Measurements from ENCODE around the gene TEX51.

DNA sequence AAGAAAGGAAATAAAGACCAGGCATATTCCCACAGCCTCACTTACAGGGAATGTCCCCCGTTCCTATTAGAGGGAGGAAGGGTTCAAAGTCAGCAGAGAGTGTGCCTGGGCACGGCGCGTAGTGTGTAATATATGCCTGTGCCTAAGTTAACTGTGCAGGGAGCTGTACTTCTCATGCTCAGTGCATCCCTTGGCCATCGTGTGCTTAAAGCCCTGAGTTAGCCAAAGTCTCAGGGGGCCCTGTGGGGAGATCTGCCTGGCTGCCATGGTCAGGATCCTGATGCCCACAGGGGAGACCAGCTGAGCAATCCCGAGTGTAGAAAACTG is 48.4 kb downstream of the TEX51 start:
- TF ChIP-seq EP300 (IDR thresholded peaks at IDR 0.05): no peak
- TF ChIP-seq CTCF (IDR thresholded peaks at IDR 0.05): no peak
- no peak for TF ChIP-seq POLR2A (IDR thresholded peaks at IDR 0.05)
